T-helper 17 cell (primary cell): ENCODE data around the gene AFTPH. TPM values are rescaled to one million over a fixed set of nuclear protein-coding genes. Genes with fewer than 3 reads are reported as not detected.

Source experiments
- ATAC-seq: fragments of 150-1000 bp; cut with Tn5 transposase; 2 replicates; pipeline ENCODE4 v1.10.0; 2021; ENCODE audit warnings: mild to moderate bottlenecking, moderate library complexity
- DNase-seq, 3 donors: peaks; one replicate each; pipeline versions ENCODE4 v3.0.0 to v3.0.0-alpha.2; 2020 to 2021
- H3K9me3 ChIP-seq: one replicate; pipeline ENCODE4 v1.7.0; 2013; ENCODE audit warnings: low read length, mild to moderate bottlenecking; ENCODE audit not compliant: control insufficient read depth, poor library complexity, severe bottlenecking
- H3K27ac Mint-ChIP-seq: one replicate; pipeline ENCODE4 v1.8.0; 2022; ENCODE audit warnings: mild to moderate bottlenecking, moderate library complexity, mixed read lengths
- H3K27me3 Mint-ChIP-seq: one replicate; pipeline ENCODE4 v1.8.0; 2022; ENCODE audit warnings: mixed read lengths
- H3K36me3 Mint-ChIP-seq: one replicate; pipeline ENCODE4 v1.8.0; 2022; ENCODE audit warnings: low read depth, mixed read lengths
- H3K4me1 Mint-ChIP-seq: one replicate; pipeline ENCODE4 v1.8.0; 2022; ENCODE audit warnings: mild to moderate bottlenecking, mixed read lengths
- H3K4me3 Mint-ChIP-seq: one replicate; pipeline ENCODE4 v1.8.0; 2022; ENCODE audit warnings: mild to moderate bottlenecking, moderate library complexity, mixed read lengths
- total RNA-seq, 4 donors: library from RNA in 2 of 4; stranded (reverse) in 2 of 4; gene quantifications; one replicate each; pipeline ENCODE4 v1.2.3 and lab custom pipeline; 2022 to 2026

The AFTPH gene
- total RNA-seq, 2 donors from 2014 or later = 33.2 to 34.8 TPM

- Mint-ChIP-seq H3K27ac (no peak overlapping the region), H3K4me1 (peaks cover 8% of the 10 kb centered on the region), H3K36me3 (peaks cover 2% of the 10 kb centered on the region), H3K4me3 (no peak overlapping the region), H3K27me3 (peaks cover 21% of the 10 kb centered on the region)
- DNase-seq (no peak), ATAC-seq (peak; percentile 20)
- H3K9me3 ChIP-seq = no peaks in the 10 kb centered on the region
These were observed 36.7 kb upstream of the AFTPH start for GRCh38 chr2:64487256-64488049.

DNA sequence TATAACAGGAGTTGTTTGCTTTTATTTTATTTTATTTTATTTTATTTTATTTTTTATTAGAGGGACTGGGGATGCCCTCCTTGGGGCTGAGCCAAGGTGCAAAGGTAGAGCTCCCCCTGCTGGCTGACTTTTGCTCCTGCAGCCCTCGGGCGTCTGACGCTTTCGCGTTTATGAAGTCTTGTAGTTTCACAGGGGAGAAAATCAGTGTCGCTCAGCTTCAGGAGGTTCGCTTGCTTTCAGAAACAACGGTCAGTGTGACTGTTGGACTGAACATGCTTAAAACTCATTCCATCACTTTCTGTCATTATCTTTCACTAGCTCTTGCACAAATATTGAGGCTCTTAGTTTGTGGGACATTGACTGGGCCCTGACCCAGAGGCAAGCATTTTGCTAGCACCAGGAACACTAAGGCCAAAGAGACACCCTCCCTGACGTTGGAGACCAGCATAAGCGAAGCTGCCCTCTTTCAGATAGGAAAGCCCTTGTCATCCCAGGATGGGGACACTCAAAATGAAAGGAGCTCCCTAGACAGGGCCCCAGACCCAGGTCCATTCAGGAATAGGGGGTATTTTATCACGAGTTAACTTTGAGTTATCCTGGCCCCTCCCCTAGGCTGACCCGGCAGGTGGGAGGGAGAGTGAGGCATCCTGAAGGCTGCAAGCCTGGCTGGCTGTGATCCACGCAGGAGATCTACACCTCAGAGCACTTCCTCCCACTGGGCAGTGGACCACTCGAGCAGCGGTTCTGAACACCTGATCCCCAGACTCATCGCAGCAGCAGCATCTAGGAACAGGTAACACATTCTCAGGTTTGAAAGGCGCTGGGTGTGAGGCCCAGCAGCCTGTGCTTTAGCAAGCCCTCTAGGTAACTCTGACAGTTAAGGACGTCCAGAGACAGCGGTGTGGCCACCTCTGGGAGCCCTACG is 35.8 kb upstream of the AFTPH start:
- H3K9me3 ChIP-seq = no peaks in the 10 kb centered on the region
- peak; percentile 92 for ATAC-seq
- H3K36me3 Mint-ChIP-seq = peaks cover 2% of the 10 kb centered on the region
- no peak overlapping the region for H3K27ac Mint-ChIP-seq
- peak; percentile 53 to 78 (median 62) for DNase-seq
- H3K4me3 Mint-ChIP-seq = no peak overlapping the region
- peaks cover 8% of the 10 kb centered on the region for H3K4me1 Mint-ChIP-seq
- peaks cover 25% of the 10 kb centered on the region for H3K27me3 Mint-ChIP-seq

DNA sequence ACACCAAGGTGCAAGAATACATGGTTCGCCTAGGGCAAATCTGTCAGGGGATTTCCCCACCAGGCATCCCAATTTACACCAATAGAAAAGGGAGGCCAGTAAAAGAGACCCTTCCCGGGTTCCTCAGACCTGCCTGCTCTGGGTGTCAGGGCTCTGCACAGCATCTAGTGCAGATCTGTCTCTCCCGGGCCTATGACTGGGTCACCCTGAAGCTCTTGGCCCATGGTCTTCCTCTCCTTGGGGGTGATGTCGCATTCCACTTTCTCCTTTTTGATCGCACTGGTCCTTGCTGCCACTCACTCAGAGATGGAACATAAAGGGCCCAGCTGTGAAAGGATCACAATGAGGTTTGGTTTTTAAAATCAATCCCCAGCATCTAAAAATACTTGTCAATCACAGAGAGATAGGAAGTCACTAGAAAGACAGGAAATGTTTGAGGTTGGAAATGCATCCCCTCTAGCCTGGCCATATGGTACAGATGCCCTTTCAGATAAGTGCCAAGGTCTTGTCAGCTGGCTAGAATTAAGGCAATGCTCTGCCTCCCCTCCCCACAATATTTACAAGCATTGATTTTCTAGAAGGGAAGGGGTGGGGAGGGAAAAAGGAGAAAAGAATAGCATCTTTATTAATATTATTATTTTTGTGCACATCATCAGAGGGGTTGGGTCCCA is 34.9 kb upstream of the AFTPH start:
- Mint-ChIP-seq H3K36me3 (peaks cover 2% of the 10 kb centered on the region), H3K27ac (no peak overlapping the region), H3K27me3 (peaks cover 33% of the 10 kb centered on the region), H3K4me3 (peak overlapping the region; percentile 5), H3K4me1 (peaks cover 8% of the 10 kb centered on the region)
- DNase-seq (no peak), ATAC-seq (no peak)
- H3K9me3 ChIP-seq = no peaks in the 10 kb centered on the region

- no peak for DNase-seq
- H3K27me3 Mint-ChIP-seq = peaks cover 33% of the 10 kb centered on the region
- no peaks in the 10 kb centered on the region for H3K9me3 ChIP-seq
- peaks cover 8% of the 10 kb centered on the region for H3K4me1 Mint-ChIP-seq
- no peak overlapping the region for H3K4me3 Mint-ChIP-seq
- H3K36me3 Mint-ChIP-seq = peaks cover 2% of the 10 kb centered on the region
- no peak for ATAC-seq
- peak overlapping the region; percentile 27 for H3K27ac Mint-ChIP-seq
These were observed 32.7 kb upstream of the AFTPH start for GRCh38 chr2:64491426-64491825.

GRCh38 chr2:64492272-64492671 is 31.9 kb upstream of the AFTPH start:
- no peak overlapping the region for H3K27ac Mint-ChIP-seq
- H3K27me3 Mint-ChIP-seq = peaks cover 36% of the 10 kb centered on the region
- H3K36me3 Mint-ChIP-seq = peaks cover 5% of the 10 kb centered on the region
- H3K4me1 Mint-ChIP-seq = peaks cover 8% of the 10 kb centered on the region
- H3K4me3 Mint-ChIP-seq = no peak overlapping the region
- ATAC-seq (no peak), DNase-seq (no peak)
- no peaks in the 10 kb centered on the region for H3K9me3 ChIP-seq

GRCh38 chr2:64492821-64493220 is 31.3 kb upstream of the AFTPH start:
- Mint-ChIP-seq H3K4me3 (no peak overlapping the region), H3K4me1 (peaks cover 8% of the 10 kb centered on the region), H3K27me3 (peaks cover 41% of the 10 kb centered on the region), H3K36me3 (peaks cover 5% of the 10 kb centered on the region), H3K27ac (no peak overlapping the region)
- no peaks in the 10 kb centered on the region for H3K9me3 ChIP-seq
- ATAC-seq = no peak
- no peak for DNase-seq

GRCh38 chr2:64493788-64494187 is 30.3 kb upstream of the AFTPH start:
- ATAC-seq (no peak), DNase-seq (no peak)
- H3K36me3 Mint-ChIP-seq = peaks cover 5% of the 10 kb centered on the region
- H3K27ac Mint-ChIP-seq = no peak overlapping the region
- H3K9me3 ChIP-seq = no peaks in the 10 kb centered on the region
- peaks cover 49% of the 10 kb centered on the region for H3K27me3 Mint-ChIP-seq
- no peak overlapping the region for H3K4me3 Mint-ChIP-seq
- H3K4me1 Mint-ChIP-seq = peaks cover 6% of the 10 kb centered on the region

DNA sequence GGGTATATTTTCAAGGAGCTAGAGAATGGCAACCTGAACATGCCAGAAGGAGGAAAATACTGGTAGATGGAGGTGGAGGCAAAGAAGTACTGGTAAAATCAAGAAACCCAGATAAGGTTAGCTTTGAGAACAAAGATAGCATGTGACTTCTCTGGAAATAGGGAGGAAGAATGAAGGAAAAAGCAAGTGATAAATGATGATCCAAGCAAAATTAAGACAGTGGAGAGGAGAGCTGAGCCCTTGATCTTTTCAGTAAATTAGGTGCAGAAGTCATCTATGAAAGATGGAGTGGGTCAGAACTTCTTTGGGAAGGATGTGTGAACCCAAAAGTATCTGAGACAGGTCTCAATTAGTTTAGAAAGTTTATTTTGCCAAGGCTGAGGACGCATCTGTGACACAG is 25.7 kb upstream of the AFTPH start:
- H3K9me3 ChIP-seq = no peaks in the 10 kb centered on the region
- Mint-ChIP-seq H3K27me3 (peaks cover 57% of the 10 kb centered on the region), H3K4me1 (peaks cover 7% of the 10 kb centered on the region), H3K36me3 (peaks cover 5% of the 10 kb centered on the region), H3K27ac (no peak overlapping the region), H3K4me3 (no peak overlapping the region)
- DNase-seq (no peak), ATAC-seq (no peak)

GRCh38 chr2:64500549-64500948 is 23.6 kb upstream of the AFTPH start:
- Mint-ChIP-seq H3K27me3 (peaks cover 64% of the 10 kb centered on the region), H3K4me3 (no peak overlapping the region), H3K36me3 (peaks cover 5% of the 10 kb centered on the region), H3K27ac (peak overlapping the region; percentile 39), H3K4me1 (peaks cover 7% of the 10 kb centered on the region)
- H3K9me3 ChIP-seq = no peaks in the 10 kb centered on the region
- DNase-seq = no peak
- ATAC-seq = no peak

DNA sequence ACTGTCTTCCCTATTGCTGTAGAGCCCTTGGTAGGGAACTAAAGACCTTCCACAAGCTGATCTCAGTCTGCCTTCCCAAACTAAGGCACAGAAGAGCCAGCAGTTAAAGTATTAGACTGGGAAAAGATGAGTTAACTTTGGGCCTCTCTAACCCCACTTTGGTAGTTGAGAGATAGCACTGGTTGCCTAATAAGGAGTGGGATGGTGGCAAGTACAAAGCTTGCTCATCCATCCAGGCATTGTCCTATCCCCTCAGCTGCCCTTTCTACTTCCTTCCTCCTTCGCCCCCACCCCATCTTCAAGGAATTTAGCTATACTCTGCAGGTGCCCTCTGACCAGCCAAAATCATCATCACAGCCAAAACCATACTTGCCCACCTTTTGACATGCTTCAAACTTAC is 22.2 kb upstream of the AFTPH start:
- DNase-seq (no peak), ATAC-seq (no peak)
- peaks cover 3% of the 10 kb centered on the region for H3K36me3 Mint-ChIP-seq
- peaks cover 53% of the 10 kb centered on the region for H3K27me3 Mint-ChIP-seq
- no peak overlapping the region for H3K27ac Mint-ChIP-seq
- peaks cover 7% of the 10 kb centered on the region for H3K4me1 Mint-ChIP-seq
- H3K9me3 ChIP-seq = no peaks in the 10 kb centered on the region
- no peak overlapping the region for H3K4me3 Mint-ChIP-seq

- DNase-seq (no peak), ATAC-seq (no peak)
- H3K36me3 Mint-ChIP-seq = peaks cover 2% of the 10 kb centered on the region
- peaks cover 49% of the 10 kb centered on the region for H3K27me3 Mint-ChIP-seq
- peaks cover 7% of the 10 kb centered on the region for H3K4me1 Mint-ChIP-seq
- H3K27ac Mint-ChIP-seq = no peak overlapping the region
- no peak overlapping the region for H3K4me3 Mint-ChIP-seq
- H3K9me3 ChIP-seq = no peaks in the 10 kb centered on the region
These were observed 21.3 kb upstream of the AFTPH start for GRCh38 chr2:64502860-64503259.

DNA sequence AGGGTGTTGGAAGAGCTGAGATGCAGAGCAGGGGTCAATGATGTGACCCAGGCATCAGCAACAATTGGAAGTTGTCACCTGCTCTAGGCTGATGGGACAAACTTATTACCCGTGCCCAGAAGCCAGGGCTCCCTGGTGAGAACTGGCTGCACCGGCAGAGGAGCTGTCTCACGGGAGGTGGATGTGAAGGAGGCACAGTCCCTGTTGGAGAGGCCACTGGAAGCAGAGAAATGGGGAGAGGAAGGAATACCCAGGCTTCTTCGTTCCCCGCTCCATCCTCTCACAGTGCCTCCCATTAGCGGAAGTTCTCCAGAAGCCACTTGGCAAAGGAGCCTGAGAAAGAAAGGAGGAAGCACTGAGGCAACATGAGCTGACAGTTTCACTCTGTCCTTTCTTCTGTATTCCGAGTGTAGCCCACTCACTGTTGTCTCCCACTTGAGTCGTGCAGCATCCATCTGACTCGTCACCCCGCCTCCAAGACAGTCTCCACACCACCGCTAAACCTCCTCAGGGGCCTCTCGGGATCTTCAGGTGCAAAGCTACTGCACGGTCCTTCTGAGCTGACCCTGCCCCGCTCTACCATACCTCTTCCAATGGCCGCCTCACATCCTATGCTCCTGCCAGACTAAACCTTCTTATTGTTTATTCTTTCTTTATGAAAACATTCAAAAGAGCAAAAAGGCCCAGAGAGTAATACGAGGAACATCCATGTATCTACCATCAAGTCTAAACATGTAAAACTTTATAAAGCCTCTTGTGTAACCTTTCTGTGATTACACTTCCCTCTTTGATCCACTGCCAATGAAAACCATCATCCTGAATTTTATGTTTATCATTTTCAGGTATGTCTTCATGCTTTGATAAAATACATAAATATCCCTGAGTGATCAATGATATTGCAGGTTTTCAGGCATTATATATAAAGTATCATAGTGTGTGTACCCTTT is 19.1 kb upstream of the AFTPH start:
- H3K4me3 Mint-ChIP-seq = no peak overlapping the region
- H3K36me3 Mint-ChIP-seq = peaks cover 2% of the 10 kb centered on the region

More for the DNA sequence above, 19.1 kb upstream of the AFTPH start:
- no peaks in the 10 kb centered on the region for H3K9me3 ChIP-seq
- ATAC-seq (no peak), DNase-seq (no peak)
- Mint-ChIP-seq H3K27me3 (peaks cover 40% of the 10 kb centered on the region), H3K4me1 (peaks cover 2% of the 10 kb centered on the region), H3K27ac (no peak overlapping the region)
